GM23338 (cell line): ENCODE results near the gene CADPS2. TPM values are rescaled to one million over a fixed set of nuclear protein-coding genes. Genes with fewer than 3 reads are reported as not detected.

ENCODE experiments used
- ATAC-seq: fragments of 200-7000 bp; cut with Tn5 transposase; 3 replicates; pipeline ENCODE4 v1.9.1; 2020
- DNase-seq: peaks from one replicate; pipeline ENCODE4 v3.0.0-alpha.2; 2015; ENCODE audit warnings: low spot score
- H2AFZ ChIP-seq: fragments of 200-600 bp; sonication (generic); 2 replicates; pipeline ENCODE4 v1.8.0; 2016; ENCODE audit warnings: antibody characterized with exemption, mild to moderate bottlenecking, moderate library complexity
- H3F3A ChIP-seq: fragments of 200-600 bp; sonication (generic); replicated peaks from 2 replicates; pipeline ENCODE4 v1.8.0; 2017; ENCODE audit warnings: antibody characterized with exemption, mixed run types, low read depth
- H3K27ac ChIP-seq: fragments of 200-600 bp; sonication (generic); 2 replicates; pipeline ENCODE4 v1.6.1; 2016; ENCODE audit warnings: low read depth
- H3K27me3 ChIP-seq: fragments of 200-600 bp; sonication (generic); 2 replicates; pipeline ENCODE4 v1.8.0; 2016; ENCODE audit warnings: mild to moderate bottlenecking, mixed run types, moderate library complexity; ENCODE audit not compliant: insufficient read depth
- H3K36me3 ChIP-seq: fragments of 200-600 bp; sonication (generic); 2 replicates; pipeline ENCODE4 v1.8.0; 2016; ENCODE audit warnings: mild to moderate bottlenecking; ENCODE audit not compliant: insufficient read depth
- H3K4me1 ChIP-seq: fragments of 200-600 bp; sonication (generic); 2 replicates; pipeline ENCODE4 v1.8.0; 2016; ENCODE audit warnings: mild to moderate bottlenecking, moderate library complexity; ENCODE audit not compliant: insufficient read depth
- H3K4me2 ChIP-seq: fragments of 200-600 bp; sonication (generic); 2 replicates; pipeline ENCODE4 v1.7.1; 2017; ENCODE audit warnings: mixed run types
- H3K4me3 ChIP-seq: fragments of 200-600 bp; sonication (generic); 2 replicates; pipeline ENCODE4 v1.6.1; 2016; ENCODE audit warnings: mixed run types
- H3K79me2 ChIP-seq: fragments of 200-600 bp; sonication (generic); replicated peaks from 2 replicates; pipeline ENCODE4 v1.8.0; 2017; ENCODE audit warnings: mild to moderate bottlenecking; ENCODE audit not compliant: insufficient read depth
- H3K9me2 ChIP-seq: fragments of 200-600 bp; sonication (generic); 2 replicates; pipeline ENCODE4 v1.8.0; 2017; ENCODE audit not compliant: insufficient read depth
- H4K20me1 ChIP-seq: fragments of 200-600 bp; sonication (generic); replicated peaks from 2 replicates; pipeline ENCODE4 v1.8.0; 2017; ENCODE audit warnings: mild to moderate bottlenecking; ENCODE audit not compliant: insufficient read depth
- H3K27ac Mint-ChIP-seq: 2 replicates; pipeline ENCODE4 v1.8.0; 2020; ENCODE audit warnings: inconsistent platforms, mild to moderate bottlenecking, moderate library complexity, mixed read lengths
- H3K27me3 Mint-ChIP-seq: 3 replicates; pipeline ENCODE4 v1.8.0; 2022; ENCODE audit warnings: low read depth, mild to moderate bottlenecking, moderate library complexity, mixed read lengths, inconsistent platforms; ENCODE audit not compliant: insufficient read depth, poor library complexity
- H3K36me3 Mint-ChIP-seq: 3 replicates; pipeline ENCODE4 v1.8.0; 2021; ENCODE audit warnings: low read depth, mild to moderate bottlenecking, inconsistent platforms, moderate library complexity, mixed read lengths
- H3K4me1 Mint-ChIP-seq: 3 replicates; pipeline ENCODE4 v1.8.0; 2020; ENCODE audit warnings: mild to moderate bottlenecking, inconsistent platforms, mixed read lengths
- H3K4me3 Mint-ChIP-seq: 3 replicates; pipeline ENCODE4 v1.8.0; 2021; ENCODE audit warnings: moderate library complexity, mild to moderate bottlenecking, inconsistent platforms, mixed read lengths
- H3K9me3 Mint-ChIP-seq: 3 replicates; pipeline ENCODE4 v1.8.0; 2020; ENCODE audit warnings: moderate library complexity, mild to moderate bottlenecking, inconsistent platforms, mixed read lengths
- CREB1 ChIP-seq: fragments of 250-450 bp; sonication (Bioruptor Pico); IDR thresholded peaks from 2 replicates; pipeline ENCODE4 v1.5.0; 2020; ENCODE audit warnings: low read depth, mild to moderate bottlenecking, moderate library complexity
- CTCF ChIP-seq, 2 experiments: fragments of 200-600 bp in 1 of 2; sonication (generic) in 1 of 2; conservative IDR thresholded peaks; 2 replicates each; pipeline versions ENCODE4 v1.5.1 to v1.6.1; 2016 to 2017; ENCODE audit warnings: antibody characterized with exemption in 2 of 2, low read depth in 2 of 2, mild to moderate bottlenecking in 2 of 2, moderate library complexity in 1 of 2
- ETS1 ChIP-seq: IDR thresholded peaks from 2 replicates; pipeline ENCODE4 v1.6.1; 2016; ENCODE audit warnings: antibody characterized with exemption
- EZH2 ChIP-seq: fragments of 200-600 bp; sonication (generic); IDR thresholded peaks from one replicate; pipeline ENCODE4 v1.8.0; 2017; ENCODE audit warnings: antibody characterized with exemption, mild to moderate bottlenecking, low read depth; ENCODE audit not compliant: unreplicated experiment
- EZH2phosphoT487 ChIP-seq: fragments of 200-600 bp; sonication (generic); IDR thresholded peaks from one replicate; pipeline ENCODE4 v1.8.1; 2018; ENCODE audit warnings: antibody characterized with exemption; ENCODE audit not compliant: unreplicated experiment
- JUNB ChIP-seq: IDR thresholded peaks from one replicate; pipeline ENCODE4 v1.6.1; 2016; ENCODE audit warnings: antibody characterized with exemption; ENCODE audit not compliant: unreplicated experiment
- NANOG ChIP-seq: IDR thresholded peaks from 2 replicates; pipeline ENCODE4 v1.6.1; 2016; ENCODE audit warnings: antibody characterized with exemption, borderline replicate concordance
- POLR2AphosphoS5 ChIP-seq: IDR thresholded peaks from 2 replicates; pipeline ENCODE4 v1.6.1; 2016; ENCODE audit warnings: antibody characterized with exemption, low read depth
- REST ChIP-seq: IDR thresholded peaks from one replicate; pipeline ENCODE4 v1.6.1; 2018; ENCODE audit warnings: antibody characterized with exemption; ENCODE audit not compliant: unreplicated experiment
- STAT1 ChIP-seq: IDR thresholded peaks from one replicate; pipeline ENCODE4 v1.6.1; 2016; ENCODE audit warnings: antibody characterized with exemption; ENCODE audit not compliant: unreplicated experiment
- ZNF114 ChIP-seq: fragments of 250-450 bp; sonication (Bioruptor Pico); IDR thresholded peaks from 2 replicates; pipeline ENCODE4 v1.5.0; 2020; ENCODE audit warnings: mild to moderate bottlenecking, moderate library complexity
- ZNF331 ChIP-seq: fragments of 250-450 bp; sonication (Bioruptor Pico); IDR thresholded peaks from 2 replicates; pipeline ENCODE4 v1.5.0; 2020; ENCODE audit warnings: low read depth, mild to moderate bottlenecking, moderate library complexity
- polyA plus RNA-seq: library from polyadenylated mRNA; unstranded; fragments of >200 nt; fragmentation: Nextera tagmentation; extraction: Ambion mirVana; gene quantifications from 2 replicates; pipeline ENCODE4 v1.2.1, GENCODE V29; 2016
- total RNA-seq: library from RNA; depleted of rRNA; stranded (reverse); fragments of >200 nt; shearing (Covaris generic); gene quantifications from 2 replicates; pipeline ENCODE4 v1.2.3, GENCODE V29; 2014

Gene CADPS2
- total and polyA plus RNA-seq, 2 experiments from 2014 or later, result 16.3 to 36.9 TPM

- no peak for TF ChIP-seq ETS1
- no peak for TF ChIP-seq POLR2AphosphoS5
- TF ChIP-seq EZH2phosphoT487, result no peak
- TF ChIP-seq CREB1 (CRISPR knock-in tag), result no peak
Measured at GRCh38 chr7:122433765-122434164, 452.5 kb downstream of the CADPS2 start (continued).

GRCh38 chr7:122430710-122431109 lies 455.6 kb downstream of the CADPS2 start:
- no peaks in the 10 kb centered on the region for H3F3A ChIP-seq
- no peak for DNase-seq
- H3K27ac Mint-ChIP-seq, result peak overlapping the region; percentile 86
- H3K4me3 Mint-ChIP-seq, result no peak overlapping the region
- H3K36me3 ChIP-seq, result no peaks in the 10 kb centered on the region
- no peak overlapping the region for H2AFZ ChIP-seq
- no peak; the same call in 2 of the 3 replicates for ATAC-seq
- no peaks in the 10 kb centered on the region for H4K20me1 ChIP-seq
- H3K27me3 Mint-ChIP-seq, result peaks cover 6% of the 10 kb centered on the region
- H3K27ac ChIP-seq, result peak overlapping the region; percentile 81
- H3K9me2 ChIP-seq, result no peaks in the 10 kb centered on the region
- peaks cover 42% of the 10 kb centered on the region for H3K4me1 Mint-ChIP-seq
- H3K79me2 ChIP-seq, result no peaks in the 10 kb centered on the region
- TF ChIP-seq NANOG, result peak; percentile 68; the same call in 1 of the 2 replicates
- TF ChIP-seq STAT1, result no peak
- no peak for TF ChIP-seq ZNF114 (CRISPR knock-in tag)
- no peaks in the 10 kb centered on the region for H3K27me3 ChIP-seq
- no peaks in the 10 kb centered on the region for H3K36me3 Mint-ChIP-seq
- peaks cover 59% of the 10 kb centered on the region for H3K4me1 ChIP-seq
- H3K4me3 ChIP-seq, result 0 out of 2 replicates have a peak overlapping the region, but pooled peaks have one; percentile 4
- H3K4me2 ChIP-seq, result peak overlapping the region; percentile 58
- H3K9me3 Mint-ChIP-seq, result no peaks in the 10 kb centered on the region

- Mint-ChIP-seq H3K27me3 (peaks cover 6% of the 10 kb centered on the region), H3K4me3 (no peak overlapping the region), H3K27ac (peak overlapping the region; percentile 94), H3K4me1 (peaks cover 35% of the 10 kb centered on the region), H3K9me3 (no peaks in the 10 kb centered on the region), H3K36me3 (no peaks in the 10 kb centered on the region)
- ATAC-seq (peak; percentile 64), DNase-seq (peak; percentile 21)
- Histone ChIP-seq H3K79me2 (no peaks in the 10 kb centered on the region), H3K4me2 (peak overlapping the region; percentile 58), H3K36me3 (no peaks in the 10 kb centered on the region), H3F3A (no peaks in the 10 kb centered on the region), H3K9me2 (no peaks in the 10 kb centered on the region), H3K4me3 (no peak overlapping the region), H3K4me1 (peaks cover 62% of the 10 kb centered on the region), H3K27ac (peak overlapping the region; percentile 81), H3K27me3 (no peaks in the 10 kb centered on the region), H2AFZ (no peak overlapping the region), H4K20me1 (no peaks in the 10 kb centered on the region)
- TF ChIP-seq STAT1 (no peak), EZH2 (no peak), NANOG (no peak), EZH2phosphoT487 (no peak), ZNF331 (CRISPR knock-in tag) (no peak), CTCF (conservative IDR thresholded peaks at IDR 0.05; ENCODE audit: low read depth in 2 of 2) (no peak), JUNB (no peak), ETS1 (no peak), POLR2AphosphoS5 (no peak), ZNF114 (CRISPR knock-in tag) (no peak), CREB1 (CRISPR knock-in tag) (no peak), REST (no peak)
Measured at GRCh38 chr7:122429926-122430325, 456.3 kb downstream of the CADPS2 start.
